GM18909 (cell line): ENCODE results near the gene PLPP2.
"Not testable (repeated sequence)": the region's sequence is repeated elsewhere in the genome, so short reads cannot be mapped to it uniquely, and the experiment has no call there.

Source experiments
- ATAC-seq: cut with Tn5 transposase; IDR thresholded peaks from one replicate; pipeline ENCODE4 v1.9.1; 2021; ENCODE audit warnings: mild to moderate bottlenecking; ENCODE audit not compliant: unreplicated experiment, poor library complexity

The PLPP2 gene

GRCh38 chr19:277131-277530 lies 14.1 kb downstream of the PLPP2 start:
- ATAC-seq, result no peak

DNA sequence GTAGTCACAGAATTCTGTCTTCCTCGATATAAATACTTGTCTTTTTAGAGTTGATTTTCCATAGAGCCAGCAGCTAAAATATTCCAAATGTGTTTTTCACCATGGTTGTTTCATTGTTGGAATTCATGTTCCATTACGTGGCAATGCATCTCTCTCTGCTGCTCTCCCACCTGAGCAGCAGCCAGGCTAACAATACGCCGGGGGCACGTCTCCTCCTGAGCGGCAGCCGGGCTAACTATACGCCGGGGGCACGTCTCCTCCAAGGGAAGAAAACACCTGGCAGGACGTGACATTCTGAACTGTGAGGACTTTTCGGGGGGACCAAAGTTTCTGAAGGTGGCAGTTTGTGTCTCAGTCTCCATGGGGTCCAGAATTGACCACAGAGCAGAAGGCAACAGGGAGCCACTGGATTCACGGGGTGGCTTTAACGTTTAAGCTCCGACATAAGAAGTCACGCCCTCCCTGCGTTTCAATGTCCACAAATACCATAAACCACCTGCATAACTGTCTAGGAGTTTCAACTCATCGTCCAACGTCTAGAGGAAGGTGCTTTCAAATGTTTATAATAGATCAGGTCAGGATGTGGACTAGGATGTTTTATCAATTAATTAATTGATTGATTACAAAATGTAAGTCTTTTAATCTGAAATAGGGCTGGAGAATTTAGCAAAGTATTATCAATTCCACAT lies 15.1 kb downstream of the PLPP2 start:
- no peak for ATAC-seq

GRCh38 chr19:275000-275399 lies 16.2 kb downstream of the PLPP2 start:
- ATAC-seq, result no peak

- no peak for ATAC-seq
These were observed 17.8 kb downstream of the PLPP2 start for GRCh38 chr19:273393-273792.

- no peak for ATAC-seq
These were observed 19.3 kb downstream of the PLPP2 start for GRCh38 chr19:271856-272255.

- ATAC-seq, result not testable (repeated sequence)
These were observed 20.4 kb downstream of the PLPP2 start for GRCh38 chr19:270766-271318.

GRCh38 chr19:269241-269640 lies 22.0 kb downstream of the PLPP2 start:
- ATAC-seq, result no peak

- no peak for ATAC-seq
These were observed 29.1 kb downstream of the PLPP2 start for GRCh38 chr19:262125-262524.

- not testable (repeated sequence) for ATAC-seq
These were observed 34.4 kb downstream of the PLPP2 start for GRCh38 chr19:256804-257203.

DNA sequence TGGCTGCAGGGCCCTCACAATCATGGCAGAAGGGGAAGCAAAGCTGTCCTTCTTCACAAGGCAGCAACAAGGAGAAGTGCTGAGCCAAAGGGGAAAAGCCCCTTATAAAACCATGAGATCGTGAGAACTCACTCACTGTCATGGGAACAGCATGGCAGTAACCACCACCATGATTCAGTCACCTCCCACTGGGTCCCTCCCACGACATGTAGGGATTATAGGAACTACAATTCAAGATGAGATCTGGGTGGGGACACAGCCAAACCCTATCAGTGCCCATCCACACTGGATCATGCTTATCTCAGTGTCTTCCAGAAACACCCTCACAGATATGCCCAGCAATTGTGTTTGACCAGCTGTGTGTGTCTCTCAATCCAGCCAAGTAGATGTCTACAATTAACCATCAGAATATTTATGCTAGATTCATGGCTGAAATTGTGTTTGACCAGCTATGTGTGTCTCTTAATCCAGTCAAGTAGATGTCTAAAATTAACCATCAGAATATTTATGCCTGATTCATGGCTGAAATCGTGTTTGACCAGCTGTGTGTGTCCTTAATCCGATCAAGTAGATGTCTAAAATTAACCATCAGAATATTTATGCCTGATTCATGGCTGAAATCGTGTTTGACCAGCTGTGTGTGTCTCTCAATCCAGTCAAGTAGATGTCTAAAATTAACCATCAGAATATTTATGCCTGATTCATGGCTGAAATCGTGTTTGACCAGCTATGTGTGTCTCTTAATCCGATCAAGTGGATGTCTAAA lies 38.6 kb downstream of the PLPP2 start:
- ATAC-seq, result not testable (repeated sequence)

- ATAC-seq, result no peak
These were observed 44.7 kb downstream of the PLPP2 start for GRCh38 chr19:246551-246950.

GRCh38 chr19:245900-246299 lies 45.3 kb downstream of the PLPP2 start:
- ATAC-seq, result not testable (repeated sequence)

- ATAC-seq, result no peak
These were observed 45.7 kb downstream of the PLPP2 start for GRCh38 chr19:245457-245856.
